ENCODE data around the gene PAN2.

Gene PAN2

GRCh38 chr12:56333679-56334489 lies at the start of gene PAN2:
Gene PAN2, minus strand, starts transcription at chr12:56334000. Its CDS starts 906 bp downstream, at chr12:56333094.
- TF ChIP-seq POLR2A (IDR thresholded peaks at IDR 0.05; ENCODE audit: extremely low read depth, insufficient read length) (peak; percentile 82), MYC (IDR thresholded peaks at IDR 0.05; ENCODE audit: low read depth, low read length) (no peak; the same call in 1 of the 2 replicates), CTCF (IDR thresholded peaks at IDR 0.05; ENCODE audit: low read depth, low read length) (peak; percentile 53)
- TF ChIP-seq, protein P1, sequence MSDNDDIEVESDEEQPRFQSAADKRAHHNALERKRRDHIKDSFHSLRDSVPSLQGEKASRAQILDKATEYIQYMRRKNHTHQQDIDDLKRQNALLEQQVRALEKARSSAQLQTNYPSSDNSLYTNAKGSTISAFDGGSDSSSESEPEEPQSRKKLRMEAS (IDR thresholded peaks at IDR 0.05; ENCODE audit: low read depth, low read length): peak; percentile 71; the same call in 1 of the 2 replicates
- DNase-seq (ENCODE audit: low read depth): peak; percentile 100

GRCh38 chr12:56382611-56383010 lies 48.8 kb upstream of the PAN2 start:
- H3K4me3 ChIP-seq (ENCODE audit: low read depth, low read length): no peak overlapping the region
- TF ChIP-seq CTCF (IDR thresholded peaks at IDR 0.05; ENCODE audit: low read depth, low read length) (no peak), MYC (IDR thresholded peaks at IDR 0.05; ENCODE audit: low read depth, low read length) (no peak), POLR2A (IDR thresholded peaks at IDR 0.05; ENCODE audit: extremely low read depth, insufficient read length) (no peak)
- TF ChIP-seq, protein P1 (IDR thresholded peaks at IDR 0.05; ENCODE audit: low read depth, low read length): no peak
- no peak for DNase-seq (ENCODE audit: low read depth)

More at GRCh38 chr12:56333679-56334489, at the start of gene PAN2:
- H3K4me3 ChIP-seq (ENCODE audit: low read depth, low read length): peak within 1 kb of the TSS; percentile 95

- TF ChIP-seq MYC (IDR thresholded peaks at IDR 0.05; ENCODE audit: low read depth, low read length) (no peak), CTCF (IDR thresholded peaks at IDR 0.05; ENCODE audit: low read depth, low read length) (no peak), POLR2A (IDR thresholded peaks at IDR 0.05; ENCODE audit: extremely low read depth, insufficient read length) (no peak)
- TF ChIP-seq, protein P1 (IDR thresholded peaks at IDR 0.05; ENCODE audit: low read depth, low read length): no peak
- H3K4me3 ChIP-seq (ENCODE audit: low read depth, low read length): no peak overlapping the region
- DNase-seq (ENCODE audit: low read depth): no peak
These were observed 44.2 kb upstream of the PAN2 start for GRCh38 chr12:56377989-56378316.

DNA sequence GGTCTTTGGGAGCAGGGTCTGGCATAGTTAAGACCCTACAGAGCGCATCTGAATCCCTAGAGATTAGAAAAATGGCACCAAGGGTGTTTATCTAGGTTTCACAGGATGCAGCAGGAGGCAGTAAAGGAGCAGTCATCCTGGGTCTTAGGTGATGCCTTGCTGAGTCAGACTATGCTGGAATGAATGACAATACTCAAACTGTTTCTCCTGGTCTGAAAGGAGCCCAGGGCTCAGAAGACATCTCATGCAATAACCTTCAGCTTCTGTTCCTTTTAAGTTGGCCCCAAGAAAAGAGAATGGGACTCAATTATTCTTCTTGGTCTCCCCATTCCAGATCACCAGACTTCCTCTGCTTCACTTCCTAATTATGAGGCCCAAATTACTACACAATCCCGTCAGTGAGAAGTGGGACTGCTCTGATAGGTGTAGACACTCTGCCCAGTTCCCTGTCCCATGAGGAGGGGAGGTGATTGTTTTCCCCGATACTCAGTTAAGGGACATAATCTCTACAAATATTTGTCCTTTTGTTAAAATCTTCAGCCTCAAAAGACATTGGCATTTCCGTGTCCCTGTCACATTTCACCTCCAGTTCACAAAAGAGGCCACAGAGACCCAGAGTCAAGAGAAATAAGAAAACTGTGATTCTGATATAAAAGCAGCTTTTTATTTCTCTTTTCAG lies 43.6 kb upstream of the PAN2 start:
- no peak overlapping the region for H3K4me3 ChIP-seq (ENCODE audit: low read depth, low read length)

More for the DNA sequence above, 43.6 kb upstream of the PAN2 start:
- DNase-seq (ENCODE audit: low read depth): no peak
- TF ChIP-seq CTCF (IDR thresholded peaks at IDR 0.05; ENCODE audit: low read depth, low read length): no peak
- TF ChIP-seq, protein P1 (IDR thresholded peaks at IDR 0.05; ENCODE audit: low read depth, low read length): no peak
- TF ChIP-seq POLR2A (IDR thresholded peaks at IDR 0.05; ENCODE audit: extremely low read depth, insufficient read length): no peak
- TF ChIP-seq MYC (IDR thresholded peaks at IDR 0.05; ENCODE audit: low read depth, low read length): no peak
